ENCODE data around the gene XPOT.

- TF ChIP-seq CTCF (IDR thresholded peaks at IDR 0.05) (no peak), REST (IDR thresholded peaks at IDR 0.05; ENCODE audit: insufficient read depth in 1 of 2, low read depth in 2 of 2, low read length in 1 of 2) (no peak), SIN3A (IDR thresholded peaks at IDR 0.05; ENCODE audit: borderline replicate concordance, insufficient read depth, low read depth, low read length) (no peak), POLR2AphosphoS5 (IDR thresholded peaks at IDR 0.05; ENCODE audit: low read depth, low read length) (no peak)
Measured at GRCh38 chr12:64497484-64497883, 93.3 kb downstream of the XPOT start.
